Erythroblast (primary cell): ENCODE data around the gene C22orf39.

Source experiments
- GATA1 ChIP-seq: IDR thresholded peaks from 2 replicates; pipeline ENCODE4 v1.6.1; 2011; ENCODE audit warnings: low read depth, mild to moderate bottlenecking, control low read depth, low read length, moderate library complexity
- POLR2A ChIP-seq: IDR thresholded peaks from 2 replicates; pipeline ENCODE4 v1.6.1; 2011; ENCODE audit warnings: mild to moderate bottlenecking, low read length

- TF ChIP-seq POLR2A, result no peak
- TF ChIP-seq GATA1, result no peak
Measured at GRCh38 chr22:19400881-19401280, 46.6 kb downstream of the C22orf39 start.
